HG03060 (cell line): Measurements from ENCODE around the gene TGFBR3.

Experiments
- ATAC-seq: cut with Tn5 transposase; IDR thresholded peaks from one replicate; pipeline ENCODE4 v1.9.1; 2021; ENCODE audit warnings: low read depth, moderate number of reproducible peaks; ENCODE audit not compliant: unreplicated experiment

Gene TGFBR3

GRCh38 chr1:91784616-91785015 lies 101.3 kb downstream of the TGFBR3 start:
- ATAC-seq: no peak

- no peak for ATAC-seq
Observed at GRCh38 chr1:91784191-91784590, 101.8 kb downstream of the TGFBR3 start.

GRCh38 chr1:91783423-91784170 lies 102.4 kb downstream of the TGFBR3 start:
- ATAC-seq: no peak

GRCh38 chr1:91781901-91782622 lies 103.9 kb downstream of the TGFBR3 start:
- ATAC-seq: no peak

- no peak for ATAC-seq
Observed at GRCh38 chr1:91781371-91781825, 104.6 kb downstream of the TGFBR3 start.

GRCh38 chr1:91779548-91780021 lies 106.4 kb downstream of the TGFBR3 start:
- no peak for ATAC-seq

- no peak for ATAC-seq
Observed at GRCh38 chr1:91778964-91779363, 107.0 kb downstream of the TGFBR3 start.

- ATAC-seq: no peak
Observed at GRCh38 chr1:91777630-91778300, 108.2 kb downstream of the TGFBR3 start.

- no peak for ATAC-seq
Observed at GRCh38 chr1:91777196-91777595, 108.8 kb downstream of the TGFBR3 start.

GRCh38 chr1:91776068-91776794 lies 109.7 kb downstream of the TGFBR3 start:
- no peak for ATAC-seq

GRCh38 chr1:91775227-91775626 lies 110.7 kb downstream of the TGFBR3 start:
- ATAC-seq: no peak

GRCh38 chr1:91774520-91775203 lies 111.3 kb downstream of the TGFBR3 start:
- no peak for ATAC-seq

GRCh38 chr1:91771717-91772116 lies 114.2 kb downstream of the TGFBR3 start:
- no peak for ATAC-seq

- ATAC-seq: no peak
Observed at GRCh38 chr1:91770667-91771268, 115.2 kb downstream of the TGFBR3 start.

GRCh38 chr1:91769742-91770141 lies 116.2 kb downstream of the TGFBR3 start:
- ATAC-seq: no peak

GRCh38 chr1:91768786-91769725 lies 116.9 kb downstream of the TGFBR3 start:
- no peak for ATAC-seq

- no peak for ATAC-seq
Observed at GRCh38 chr1:91768120-91768519, 117.8 kb downstream of the TGFBR3 start.

- ATAC-seq: no peak
Observed at GRCh38 chr1:91766883-91767282, 119.1 kb downstream of the TGFBR3 start.
